Caco-2 (cell line): Measurements from ENCODE around the gene C4orf54. TPM values are rescaled to one million over a fixed set of nuclear protein-coding genes. Genes with fewer than 3 reads are reported as not detected.

Experiments used
- BruUV-seq: library from RNA; stranded (reverse); fragments of 400-500 nt; replicated peaks from 2 replicates; lab custom pipeline; 2021; lab: Mats Ljungman, UMichigan
- CTCF ChIA-PET: fragments of 300-600 bp; sonication (Branson Sonifier 250); formaldehyde crosslinking; loops from one replicate; lab custom pipeline; 2022; ENCODE audit warnings: antibody characterized with exemption; lab: Charles Lee
- POLR2A ChIA-PET: fragments of 300-600 bp; sonication (Branson Sonifier 250); formaldehyde crosslinking; loops from one replicate; lab custom pipeline; 2022; ENCODE audit warnings: antibody characterized with exemption; lab: Charles Lee
- DNase-seq, 2 experiments: peaks; one replicate each; pipeline versions ENCODE4 v3.0.0 to v3.0.0-alpha.2; 2020 to 2022
- H3K27me3 ChIP-seq: replicated peaks from 2 replicates; pipeline ENCODE4 v1.6.0; 2011; ENCODE audit warnings: low read length; ENCODE audit not compliant: control insufficient read depth, insufficient read depth
- H3K36me3 ChIP-seq: 2 replicates; pipeline ENCODE4 v1.5.1; 2011; ENCODE audit warnings: low read length; ENCODE audit not compliant: control insufficient read depth, insufficient read depth
- H3K4me1 ChIP-seq: fragments of 250-450 bp; sonication (Bioruptor Pico); 2 replicates; pipeline ENCODE4 v1.5.1; 2020; ENCODE audit warnings: mild to moderate bottlenecking
- H3K4me3 ChIP-seq: 2 replicates; pipeline ENCODE4 v1.5.1; 2011; ENCODE audit warnings: low read depth, mild to moderate bottlenecking, control low read depth, low read length
- H3K9me3 ChIP-seq: fragments of 250-450 bp; sonication (Bioruptor Pico); 2 replicates; pipeline ENCODE4 v1.5.1; 2020; ENCODE audit warnings: mild to moderate bottlenecking, moderate library complexity
- H3K27ac Mint-ChIP-seq: one replicate; pipeline ENCODE4 v1.8.0; 2022; ENCODE audit warnings: mixed read lengths; ENCODE audit not compliant: unreplicated experiment
- H3K27me3 Mint-ChIP-seq: one replicate; pipeline ENCODE4 v1.8.0; 2022; ENCODE audit warnings: mixed read lengths; ENCODE audit not compliant: insufficient read depth, unreplicated experiment
- H3K36me3 Mint-ChIP-seq: one replicate; pipeline ENCODE4 v1.8.0; 2022; ENCODE audit warnings: mild to moderate bottlenecking, mixed read lengths; ENCODE audit not compliant: insufficient read depth, unreplicated experiment
- H3K4me1 Mint-ChIP-seq: one replicate; pipeline ENCODE4 v1.8.0; 2022; ENCODE audit warnings: low read depth, mixed read lengths; ENCODE audit not compliant: unreplicated experiment
- H3K4me3 Mint-ChIP-seq: one replicate; pipeline ENCODE4 v1.8.0; 2022; ENCODE audit warnings: mild to moderate bottlenecking, moderate library complexity, mixed read lengths; ENCODE audit not compliant: unreplicated experiment
- H3K9me3 Mint-ChIP-seq: one replicate; pipeline ENCODE4 v1.8.0; 2022; ENCODE audit warnings: mixed read lengths; ENCODE audit not compliant: unreplicated experiment
- intact Hi-C: fragments of 100-400 bp; cut with micrococcal nuclease; formaldehyde crosslinking; loops from one replicate; pipeline ENCODE4 v1.10.0; 2022; ENCODE audit not compliant: unreplicated experiment
- total RNA-seq: library from RNA; stranded (reverse); gene quantifications from 2 replicates; pipeline ENCODE4 v1.2.3, GENCODE V29; 2022
- TF ChIP-seq, protein P1 (sequence below), 2 experiments: fragments of 200-600 bp in 1 of 2; IDR thresholded peaks; 1 replicate in 1 of 2; 2 replicates in 1 of 2; pipeline versions ENCODE4 v1.5.1 to v1.8.0; 2011 to 2022; ENCODE audit warnings: antibody characterized with exemption in 1 of 2, control low read depth in 1 of 2, inconsistent platforms in 1 of 2, low read depth in 1 of 2, low read length in 1 of 2, mild to moderate bottlenecking in 1 of 2, moderate library complexity in 1 of 2; ENCODE audit not compliant: insufficient read depth in 1 of 2, severe bottlenecking in 1 of 2, unreplicated experiment in 1 of 2

C4orf54 gene
- total RNA-seq, 1 experiment from 2014 or later = not detected

DNA sequence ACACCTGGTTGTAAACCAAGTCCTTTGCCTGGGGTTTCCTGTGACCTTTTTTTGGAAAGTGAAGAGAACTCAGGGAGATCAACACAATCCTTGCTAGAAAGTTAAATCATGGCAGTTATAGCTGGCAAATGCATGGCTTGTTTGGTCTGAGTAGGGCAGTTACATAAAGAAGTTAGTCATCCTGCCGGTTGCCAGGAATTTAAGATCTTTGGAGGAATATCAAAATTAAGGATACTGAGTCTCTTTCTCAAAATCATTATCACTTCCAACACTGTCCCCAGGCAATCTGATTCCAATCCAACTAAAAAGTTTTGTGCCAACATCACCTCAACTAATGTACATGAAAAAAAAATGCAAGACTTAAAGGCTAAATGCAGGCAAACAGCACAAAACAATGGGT, 40.3 kb downstream of the C4orf54 start:
- H3K36me3 Mint-ChIP-seq = no peaks in the 10 kb centered on the region
- BruUV-seq = no TSS peak
- no peaks in the 10 kb centered on the region for H3K9me3 Mint-ChIP-seq
- no peak for DNase-seq
- H3K4me1 ChIP-seq = peaks cover 9% of the 10 kb centered on the region
- H3K27me3 Mint-ChIP-seq = no peaks in the 10 kb centered on the region
- POLR2A ChIA-PET = no interaction called here
- H3K27me3 ChIP-seq = no peaks in the 10 kb centered on the region
- TF ChIP-seq, protein P1, sequence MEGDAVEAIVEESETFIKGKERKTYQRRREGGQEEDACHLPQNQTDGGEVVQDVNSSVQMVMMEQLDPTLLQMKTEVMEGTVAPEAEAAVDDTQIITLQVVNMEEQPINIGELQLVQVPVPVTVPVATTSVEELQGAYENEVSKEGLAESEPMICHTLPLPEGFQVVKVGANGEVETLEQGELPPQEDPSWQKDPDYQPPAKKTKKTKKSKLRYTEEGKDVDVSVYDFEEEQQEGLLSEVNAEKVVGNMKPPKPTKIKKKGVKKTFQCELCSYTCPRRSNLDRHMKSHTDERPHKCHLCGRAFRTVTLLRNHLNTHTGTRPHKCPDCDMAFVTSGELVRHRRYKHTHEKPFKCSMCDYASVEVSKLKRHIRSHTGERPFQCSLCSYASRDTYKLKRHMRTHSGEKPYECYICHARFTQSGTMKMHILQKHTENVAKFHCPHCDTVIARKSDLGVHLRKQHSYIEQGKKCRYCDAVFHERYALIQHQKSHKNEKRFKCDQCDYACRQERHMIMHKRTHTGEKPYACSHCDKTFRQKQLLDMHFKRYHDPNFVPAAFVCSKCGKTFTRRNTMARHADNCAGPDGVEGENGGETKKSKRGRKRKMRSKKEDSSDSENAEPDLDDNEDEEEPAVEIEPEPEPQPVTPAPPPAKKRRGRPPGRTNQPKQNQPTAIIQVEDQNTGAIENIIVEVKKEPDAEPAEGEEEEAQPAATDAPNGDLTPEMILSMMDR (IDR thresholded peaks at IDR 0.05; ENCODE audit: insufficient read depth in 1 of 2, low read depth in 1 of 2, low read length in 1 of 2, severe bottlenecking in 1 of 2, unreplicated experiment in 1 of 2) = no peak
- H3K27ac Mint-ChIP-seq = no peak overlapping the region
- H3K4me3 Mint-ChIP-seq = no peak overlapping the region
- H3K4me3 ChIP-seq = no peak overlapping the region
- intact Hi-C loops = no loop called here
- CTCF ChIA-PET = no interaction called here
- H3K9me3 ChIP-seq = no peaks in the 10 kb centered on the region
- H3K36me3 ChIP-seq = no peaks in the 10 kb centered on the region
- H3K4me1 Mint-ChIP-seq = peaks cover 7% of the 10 kb centered on the region

DNA sequence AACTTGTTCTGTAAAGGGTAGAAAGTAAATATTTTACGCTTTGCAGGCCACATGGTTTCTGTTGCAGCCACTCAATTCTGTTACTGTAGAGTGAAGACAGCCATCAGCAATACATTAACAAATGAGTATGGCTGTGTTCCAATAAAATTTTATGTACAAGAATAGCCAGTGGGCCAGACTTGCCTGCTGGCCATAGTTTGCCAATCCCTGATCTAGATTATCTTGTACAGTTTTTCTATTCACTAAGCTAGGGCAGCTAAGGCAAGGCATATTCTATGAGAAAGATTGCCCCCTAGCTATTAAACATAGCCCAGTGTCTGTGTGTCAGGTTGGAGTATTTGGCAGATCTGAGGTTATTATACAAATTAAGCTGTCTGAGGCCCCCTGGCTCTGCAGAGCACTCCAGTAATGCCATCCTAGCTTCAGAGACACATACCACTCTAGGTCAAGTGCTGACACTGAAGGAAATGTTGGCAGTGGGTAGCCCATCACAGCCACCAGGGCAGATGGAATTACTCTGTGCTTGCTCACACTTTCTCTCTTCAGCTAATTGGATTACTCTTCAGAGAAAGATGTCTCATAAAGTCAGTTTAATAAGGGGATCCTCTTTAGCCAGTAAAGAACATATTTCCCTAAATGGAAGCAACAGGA, 42.3 kb downstream of the C4orf54 start:
- peaks cover 9% of the 10 kb centered on the region for H3K4me1 ChIP-seq
- ChIA-PET POLR2A (no interaction called here), CTCF (no interaction called here)
- H3K4me3 Mint-ChIP-seq = no peak overlapping the region
- H3K36me3 Mint-ChIP-seq = no peaks in the 10 kb centered on the region
- no peaks in the 10 kb centered on the region for H3K27me3 ChIP-seq
- H3K9me3 Mint-ChIP-seq = no peaks in the 10 kb centered on the region
- no peaks in the 10 kb centered on the region for H3K27me3 Mint-ChIP-seq
- no peaks in the 10 kb centered on the region for H3K9me3 ChIP-seq
- no TSS peak for BruUV-seq
- DNase-seq = no peak
- intact Hi-C loops = loop anchor here (2.0 kb wide), 1 partner anchor 54 kb away; no protein-coding TSS in a partner anchor
- H3K4me1 Mint-ChIP-seq = peaks cover 7% of the 10 kb centered on the region
- H3K27ac Mint-ChIP-seq = no peak overlapping the region
- H3K36me3 ChIP-seq = no peaks in the 10 kb centered on the region
- no peak overlapping the region for H3K4me3 ChIP-seq
- TF ChIP-seq, protein P1 (IDR thresholded peaks at IDR 0.05; ENCODE audit: insufficient read depth in 1 of 2, low read depth in 1 of 2, low read length in 1 of 2, severe bottlenecking in 1 of 2, unreplicated experiment in 1 of 2) = no peak

DNA sequence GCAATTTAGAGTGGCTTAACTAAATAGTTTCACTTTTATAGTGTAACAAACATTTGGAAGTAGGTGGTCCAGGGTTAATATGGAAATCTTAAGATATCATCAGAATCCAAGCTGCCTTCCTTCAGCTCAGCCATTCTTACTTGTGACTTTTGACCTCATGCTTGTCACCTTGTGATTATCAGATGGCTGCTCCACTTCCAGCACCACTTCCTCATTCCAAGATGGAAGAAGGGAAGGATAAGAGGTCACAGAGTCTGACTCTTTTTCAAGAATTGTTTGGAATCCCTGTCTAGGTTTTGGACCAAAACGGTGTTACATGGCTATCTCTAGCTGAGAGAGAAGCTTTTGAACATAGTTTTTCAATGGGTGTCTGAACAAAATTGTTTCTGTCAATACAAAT, 43.1 kb downstream of the C4orf54 start:
- H3K36me3 ChIP-seq = no peaks in the 10 kb centered on the region
- H3K36me3 Mint-ChIP-seq = no peaks in the 10 kb centered on the region
- H3K4me3 ChIP-seq = no peak overlapping the region
- CTCF ChIA-PET = no interaction called here
- BruUV-seq = no TSS peak
- no peak overlapping the region for H3K4me3 Mint-ChIP-seq
- no peaks in the 10 kb centered on the region for H3K9me3 Mint-ChIP-seq
- H3K27me3 ChIP-seq = no peaks in the 10 kb centered on the region
- no peak overlapping the region for H3K27ac Mint-ChIP-seq
- peaks cover 7% of the 10 kb centered on the region for H3K4me1 Mint-ChIP-seq
- TF ChIP-seq, protein P1 (IDR thresholded peaks at IDR 0.05; ENCODE audit: insufficient read depth in 1 of 2, low read depth in 1 of 2, low read length in 1 of 2, severe bottlenecking in 1 of 2, unreplicated experiment in 1 of 2) = no peak
- POLR2A ChIA-PET = no interaction called here
- intact Hi-C loops = loop anchor here (2.0 kb wide), 1 partner anchor 54 kb away; no protein-coding TSS in a partner anchor
- H3K27me3 Mint-ChIP-seq = peaks cover 1% of the 10 kb centered on the region
- H3K4me1 ChIP-seq = peaks cover 9% of the 10 kb centered on the region
- H3K9me3 ChIP-seq = no peaks in the 10 kb centered on the region
- DNase-seq = no peak
